Middle frontal gyrus (tissue), 1 donor: ENCODE results near the gene KRTAP12-1.
"Not testable (repeated sequence)": the region's sequence is repeated elsewhere in the genome, so short reads cannot be mapped to it uniquely, and the experiment has no call there.

Experiments used
- DNase-seq: peaks from one replicate; pipeline ENCODE4 v3.0.0-alpha.2; 2015; ENCODE audit warnings: low spot score; ENCODE audit errors: extremely low spot score

The KRTAP12-1 gene

GRCh38 chr21:44646366-44647221 lies 35.4 kb downstream of the KRTAP12-1 start, which contains the start of gene KRTAP10-11:
Gene KRTAP10-11 (plus strand): TSS chr21:44646414. CDS start chr21:44646459, 45 bp downstream.
- DNase-seq = not testable (repeated sequence)

DNA sequence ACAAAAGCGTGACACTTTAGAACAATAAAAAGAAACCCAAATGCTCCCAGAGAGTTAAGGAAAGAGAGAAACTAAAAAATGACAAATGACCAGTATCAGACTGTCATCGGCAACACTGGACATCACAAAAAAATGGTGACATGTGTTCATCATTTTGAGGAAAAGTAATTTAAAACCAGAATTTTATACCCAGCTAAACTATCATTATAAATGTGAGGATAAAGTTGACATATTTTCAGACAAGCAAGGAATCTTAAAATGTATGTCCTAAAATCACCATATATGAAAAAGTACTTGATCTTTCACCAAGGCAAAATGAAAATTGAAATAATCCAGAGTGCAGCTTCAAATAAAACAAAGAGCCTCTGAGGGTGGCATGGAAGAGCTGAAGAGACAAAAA lies 37.1 kb downstream of the KRTAP12-1 start:
- no peak for DNase-seq

DNA sequence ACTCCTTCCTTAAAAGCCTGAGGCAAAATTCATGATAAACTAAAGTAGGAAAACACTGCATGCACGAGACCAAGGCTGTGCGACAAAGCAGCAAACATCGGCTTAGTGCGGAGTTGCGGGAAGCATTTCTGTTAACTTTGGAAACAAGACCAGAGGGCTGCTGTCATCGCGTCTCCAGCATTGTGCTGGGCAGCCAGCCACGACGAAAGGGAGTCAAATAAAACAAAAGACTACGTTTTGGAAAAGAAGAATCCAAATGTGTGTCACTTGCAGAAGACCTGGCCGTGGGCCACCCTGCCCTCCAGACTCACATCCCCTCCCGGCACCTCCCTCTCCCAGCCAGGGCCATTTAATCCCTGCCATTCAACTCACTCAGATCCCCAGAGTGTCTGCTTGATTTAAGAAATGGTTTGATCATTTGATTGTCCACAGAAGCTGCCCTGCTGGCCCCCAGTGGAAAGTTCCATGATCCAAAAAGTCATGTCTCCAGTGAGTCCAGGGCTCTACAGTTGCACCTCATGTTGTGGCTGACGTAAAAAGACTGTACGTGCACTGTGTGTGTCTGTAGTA lies 38.1 kb downstream of the KRTAP12-1 start:
- no peak for DNase-seq

GRCh38 chr21:44640761-44641160 lies 41.2 kb downstream of the KRTAP12-1 start:
- no peak for DNase-seq

GRCh38 chr21:44639331-44639655 lies 42.7 kb downstream of the KRTAP12-1 start:
- DNase-seq = no peak

DNA sequence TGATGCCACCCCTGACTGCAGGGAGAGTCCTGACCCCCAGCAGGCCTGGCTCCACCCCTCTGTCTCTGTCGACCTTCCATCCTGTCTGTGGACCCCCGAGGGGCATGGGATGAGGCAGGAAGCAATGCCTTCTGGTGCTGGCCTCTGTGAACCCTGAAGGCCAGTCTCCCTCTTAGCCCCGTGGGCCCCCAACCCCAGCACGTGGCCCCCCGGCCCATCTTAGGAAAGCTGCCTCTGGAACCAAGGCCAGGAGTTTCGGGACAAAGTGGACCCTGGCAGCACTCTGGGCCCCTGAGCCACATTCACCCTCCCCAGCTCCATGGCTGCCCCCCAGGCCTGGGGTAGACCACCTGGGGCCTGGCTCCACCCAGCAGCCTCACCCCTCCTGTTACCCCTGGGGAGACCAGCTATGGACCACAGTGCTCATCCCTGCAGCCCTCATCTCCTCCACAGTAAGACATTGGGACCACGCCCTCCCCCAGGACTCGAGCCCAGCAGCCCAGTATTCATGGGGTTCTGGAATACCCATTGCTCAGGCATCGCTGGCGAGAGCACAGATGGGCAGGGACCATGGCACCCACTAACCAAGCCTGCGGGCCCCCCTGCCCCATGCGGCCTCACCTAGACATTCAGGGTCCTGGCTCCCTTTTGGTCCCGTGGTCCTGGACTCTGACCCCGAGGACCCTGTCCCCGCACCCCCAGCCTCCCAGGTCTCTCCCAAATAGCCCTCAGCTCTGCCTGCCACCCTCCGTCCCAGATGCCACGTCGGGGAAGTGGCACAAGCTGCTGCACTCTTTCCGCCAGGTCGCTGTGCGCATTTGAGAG lies 43.2 kb downstream of the KRTAP12-1 start:
- not testable (repeated sequence) for DNase-seq

DNA sequence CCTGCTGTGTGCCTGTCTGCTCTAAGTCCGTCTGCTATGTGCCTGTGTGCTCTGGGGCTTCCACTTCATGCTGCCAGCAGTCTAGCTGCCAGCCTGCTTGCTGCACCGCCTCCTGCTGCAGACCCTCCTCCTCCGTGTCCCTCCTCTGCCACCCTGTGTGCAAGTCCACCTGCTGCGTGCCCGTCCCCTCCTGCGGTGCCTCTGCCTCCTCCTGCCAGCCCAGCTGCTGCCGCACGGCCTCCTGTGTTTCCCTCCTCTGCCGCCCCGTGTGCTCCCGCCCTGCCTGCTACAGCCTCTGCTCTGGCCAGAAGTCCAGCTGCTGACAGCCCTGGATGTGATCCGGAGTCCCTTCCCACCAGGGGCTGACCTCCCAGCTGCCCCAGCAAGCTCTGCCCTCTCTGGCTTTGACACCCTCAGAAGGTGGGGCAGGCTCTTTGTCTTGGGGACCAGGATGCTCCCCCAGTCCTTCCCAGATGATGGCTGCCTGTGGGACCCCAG lies 44.1 kb downstream of the KRTAP12-1 start:
- DNase-seq = not testable (repeated sequence)

GRCh38 chr21:44637018-44637850 lies 44.7 kb downstream of the KRTAP12-1 start, which contains the start of gene KRTAP10-10:
Gene KRTAP10-10 (plus strand): TSS chr21:44637356. CDS start chr21:44637418, 62 bp downstream.
- DNase-seq = no peak

GRCh38 chr21:44636209-44637017 lies 45.5 kb downstream of the KRTAP12-1 start:
- DNase-seq = no peak

DNA sequence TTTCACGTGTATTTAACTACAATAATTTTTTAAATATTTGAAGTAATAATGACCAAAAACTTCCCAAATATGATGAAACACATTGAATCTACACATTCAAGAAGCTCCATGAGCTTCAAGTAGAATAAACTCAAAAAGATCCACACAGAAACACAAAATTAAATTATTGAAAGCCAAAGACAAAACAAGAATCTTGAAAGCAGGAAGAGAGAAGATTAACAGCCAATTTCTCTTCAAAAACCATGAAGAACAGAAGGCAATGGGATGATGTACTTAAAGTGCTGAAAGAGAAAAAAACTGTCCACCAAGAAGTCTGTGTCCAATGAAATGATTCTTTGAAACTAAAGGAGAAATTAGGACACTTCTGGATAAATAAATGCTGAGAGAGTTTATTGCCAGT lies 49.9 kb downstream of the KRTAP12-1 start:
- DNase-seq = no peak
